NT2/D1 (cell line): ENCODE measurements around the gene CCK.

Source experiments
- DNase-seq: peaks from one replicate; pipeline ENCODE4 v3.0.0-alpha.2; 2011; ENCODE audit warnings: low read depth, low spot score
- H3K27me3 ChIP-seq: 2 replicates; pipeline ENCODE4 v1.6.0; 2011; ENCODE audit warnings: mild to moderate bottlenecking; ENCODE audit not compliant: insufficient read length, insufficient read depth
- H3K36me3 ChIP-seq: 2 replicates; pipeline ENCODE4 v1.6.1; 2011; ENCODE audit warnings: mild to moderate bottlenecking, low read length, mixed read lengths; ENCODE audit not compliant: insufficient read depth, insufficient read length
- H3K4me1 ChIP-seq: 2 replicates; pipeline ENCODE4 v1.5.1; 2011; ENCODE audit not compliant: insufficient read depth, insufficient read length
- H3K4me3 ChIP-seq: 2 replicates; pipeline ENCODE4 v1.5.1; 2011; ENCODE audit warnings: low read depth; ENCODE audit not compliant: insufficient read length
- H3K9ac ChIP-seq: 2 replicates; pipeline ENCODE4 v1.6.0; 2011; ENCODE audit warnings: low read depth; ENCODE audit not compliant: insufficient read length
- H3K9me3 ChIP-seq: 2 replicates; pipeline ENCODE4 v1.5.1; 2011; ENCODE audit warnings: mild to moderate bottlenecking, low read length; ENCODE audit not compliant: insufficient read depth
- SUZ12 ChIP-seq: IDR thresholded peaks from 2 replicates; pipeline ENCODE4 v1.6.1; 2011; ENCODE audit not compliant: insufficient read length, insufficient read depth; ENCODE audit errors: extremely low read depth
- YY1 ChIP-seq: IDR thresholded peaks from 2 replicates; pipeline ENCODE4 v1.6.1; 2011; ENCODE audit not compliant: insufficient read length, insufficient read depth
- ZNF274 ChIP-seq: IDR thresholded peaks from 2 replicates; pipeline ENCODE4 v1.6.1; 2011; ENCODE audit warnings: mild to moderate bottlenecking, low read depth, low read length

CCK gene

GRCh38 chr3:42276141-42277132, 10.5 kb upstream of the CCK start:
- no peak for DNase-seq
- H3K9ac ChIP-seq: no peak overlapping the region
- TF ChIP-seq ZNF274 (no peak), SUZ12 (no peak), YY1 (no peak)
- H3K4me1 ChIP-seq: no peaks in the 10 kb centered on the region
- H3K4me3 ChIP-seq: no peak overlapping the region
- no peaks in the 10 kb centered on the region for H3K36me3 ChIP-seq
- H3K9me3 ChIP-seq: peaks cover 33% of the 10 kb centered on the region
- H3K27me3 ChIP-seq: no peaks in the 10 kb centered on the region

- no peak for DNase-seq
- Histone ChIP-seq H3K9me3 (peaks cover 21% of the 10 kb centered on the region), H3K36me3 (no peaks in the 10 kb centered on the region), H3K4me3 (no peak overlapping the region), H3K4me1 (no peaks in the 10 kb centered on the region), H3K27me3 (no peaks in the 10 kb centered on the region), H3K9ac (no peak overlapping the region)
- TF ChIP-seq SUZ12 (no peak), ZNF274 (no peak), YY1 (no peak)
Measured at GRCh38 chr3:42275217-42275616, 9.2 kb upstream of the CCK start.

GRCh38 chr3:42274266-42274665, 8.3 kb upstream of the CCK start:
- TF ChIP-seq SUZ12: no peak
- TF ChIP-seq YY1: no peak
- TF ChIP-seq ZNF274: no peak
- Histone ChIP-seq H3K36me3 (no peaks in the 10 kb centered on the region), H3K4me3 (no peak overlapping the region), H3K9ac (no peak overlapping the region), H3K9me3 (peaks cover 12% of the 10 kb centered on the region), H3K27me3 (no peaks in the 10 kb centered on the region), H3K4me1 (no peaks in the 10 kb centered on the region)
- DNase-seq: no peak

- no peak for DNase-seq
- H3K27me3 ChIP-seq: no peaks in the 10 kb centered on the region
- H3K9ac ChIP-seq: no peak overlapping the region
- H3K9me3 ChIP-seq: peaks cover 3% of the 10 kb centered on the region; the same call in 1 of the 2 replicates
- no peaks in the 10 kb centered on the region for H3K4me1 ChIP-seq
- H3K36me3 ChIP-seq: no peaks in the 10 kb centered on the region
- TF ChIP-seq ZNF274 (no peak), SUZ12 (no peak), YY1 (no peak)
- H3K4me3 ChIP-seq: no peak overlapping the region
Measured at GRCh38 chr3:42273361-42273760, 7.4 kb upstream of the CCK start.

- no peak for DNase-seq
- no peaks in the 10 kb centered on the region for H3K36me3 ChIP-seq
- no peak for TF ChIP-seq ZNF274
- no peak for TF ChIP-seq YY1
- no peak for TF ChIP-seq SUZ12
- no peaks in the 10 kb centered on the region for H3K4me1 ChIP-seq
- H3K27me3 ChIP-seq: peaks cover 3% of the 10 kb centered on the region
- H3K4me3 ChIP-seq: no peak overlapping the region
- H3K9me3 ChIP-seq: no peaks in the 10 kb centered on the region; the same call in 1 of the 2 replicates
- H3K9ac ChIP-seq: no peak overlapping the region
Measured at GRCh38 chr3:42271786-42272185, 5.8 kb upstream of the CCK start.

GRCh38 chr3:42270561-42270960, 4.6 kb upstream of the CCK start:
- no peaks in the 10 kb centered on the region; the same call in 1 of the 2 replicates for H3K9me3 ChIP-seq
- H3K27me3 ChIP-seq: peaks cover 3% of the 10 kb centered on the region
- no peak for DNase-seq
- no peak overlapping the region for H3K9ac ChIP-seq
- no peak for TF ChIP-seq SUZ12
- TF ChIP-seq ZNF274: no peak
- TF ChIP-seq YY1: no peak
- no peak overlapping the region for H3K4me3 ChIP-seq
- H3K36me3 ChIP-seq: no peaks in the 10 kb centered on the region
- no peaks in the 10 kb centered on the region for H3K4me1 ChIP-seq

- Histone ChIP-seq H3K36me3 (no peaks in the 10 kb centered on the region), H3K4me1 (no peaks in the 10 kb centered on the region), H3K9me3 (no peaks in the 10 kb centered on the region; the same call in 1 of the 2 replicates), H3K9ac (no peak overlapping the region), H3K4me3 (no peak overlapping the region), H3K27me3 (peaks cover 5% of the 10 kb centered on the region)
- DNase-seq: no peak
- TF ChIP-seq ZNF274 (no peak), SUZ12 (no peak), YY1 (no peak)
Measured at GRCh38 chr3:42269647-42270046, 3.7 kb upstream of the CCK start.
